ENCODE data around the gene GALNT3.

- no peak for TF ChIP-seq CTCF (IDR thresholded peaks at IDR 0.05; ENCODE audit: low read length)
- TF ChIP-seq EZH2phosphoT487 (IDR thresholded peaks at IDR 0.05; ENCODE audit: low read length): no peak
Observed at GRCh38 chr2:165793779-165794535, at the start of gene GALNT3.
